DOHH2 (cell line): ENCODE results near the gene ZNF219.

Source experiments
- H3F3A ChIP-seq: fragments of 200-600 bp; sonication (generic), shearing (Covaris generic); 2 replicates; pipeline ENCODE4 v1.6.0; 2016; ENCODE audit warnings: antibody characterized with exemption, mild to moderate bottlenecking; ENCODE audit not compliant: control insufficient read depth, insufficient read depth
- H3K27ac ChIP-seq: fragments of 200-600 bp; sonication (generic); 2 replicates; pipeline ENCODE4 v1.5.1; 2014; ENCODE audit warnings: low read depth, mild to moderate bottlenecking, low read length, moderate library complexity
- H3K27me3 ChIP-seq: fragments of 200-600 bp; sonication (generic); 2 replicates; pipeline ENCODE4 v1.6.1; 2014; ENCODE audit warnings: mild to moderate bottlenecking, low read length, mixed read lengths; ENCODE audit not compliant: control insufficient read depth
- H3K36me3 ChIP-seq: fragments of 200-600 bp; sonication (generic); 2 replicates; pipeline ENCODE4 v1.6.1; 2014; ENCODE audit warnings: mild to moderate bottlenecking, low read length, moderate library complexity, mixed read lengths; ENCODE audit not compliant: control insufficient read depth
- H3K4me1 ChIP-seq: fragments of 200-600 bp; sonication (generic); 2 replicates; pipeline ENCODE4 v1.6.1; 2014; ENCODE audit warnings: mild to moderate bottlenecking, low read length, mixed read lengths; ENCODE audit not compliant: control insufficient read depth
- H3K4me2 ChIP-seq: fragments of 200-600 bp; sonication (generic); 2 replicates; pipeline ENCODE4 v1.6.0; 2014; ENCODE audit warnings: mild to moderate bottlenecking, low read length, moderate library complexity
- H3K4me3 ChIP-seq: fragments of 200-600 bp; sonication (generic); 2 replicates; pipeline ENCODE4 v1.5.1; 2014; ENCODE audit warnings: mild to moderate bottlenecking, low read length, mixed read lengths
- H3K79me2 ChIP-seq: fragments of 200-600 bp; sonication (generic); 2 replicates; pipeline ENCODE4 v1.6.1; 2014; ENCODE audit warnings: mild to moderate bottlenecking, low read length, mixed read lengths; ENCODE audit not compliant: control insufficient read depth
- H3K9me2 ChIP-seq: fragments of 200-600 bp; sonication (generic); replicated peaks from 2 replicates; pipeline ENCODE4 v1.6.1; 2014; ENCODE audit warnings: mild to moderate bottlenecking, low read length, mixed read lengths; ENCODE audit not compliant: control insufficient read depth
- H3K9me3 ChIP-seq: fragments of 200-600 bp; sonication (generic); 2 replicates; pipeline ENCODE4 v1.6.1; 2014; ENCODE audit warnings: antibody characterized with exemption, low read length, mixed read lengths; ENCODE audit not compliant: control insufficient read depth, insufficient read depth
- H4K20me1 ChIP-seq: fragments of 200-600 bp; sonication (generic); 2 replicates; pipeline ENCODE4 v1.6.0; 2014; ENCODE audit warnings: low read depth, mild to moderate bottlenecking, antibody characterized with exemption, low read length, moderate library complexity; ENCODE audit not compliant: control insufficient read depth, insufficient read depth
- EZH2phosphoT487 ChIP-seq: fragments of 200-600 bp; sonication (generic); IDR thresholded peaks from 2 replicates; pipeline ENCODE4 v1.6.1; 2017; ENCODE audit warnings: borderline replicate concordance, mild to moderate bottlenecking, antibody characterized with exemption, low read length, moderate library complexity, mixed read lengths
- TF ChIP-seq, protein P1 (sequence below): fragments of 200-600 bp; sonication (generic); IDR thresholded peaks from one replicate; pipeline ENCODE4 v1.5.1; 2014; ENCODE audit warnings: antibody characterized with exemption, mild to moderate bottlenecking, low read depth, low read length; ENCODE audit not compliant: poor library complexity, severe bottlenecking

The ZNF219 gene

DNA sequence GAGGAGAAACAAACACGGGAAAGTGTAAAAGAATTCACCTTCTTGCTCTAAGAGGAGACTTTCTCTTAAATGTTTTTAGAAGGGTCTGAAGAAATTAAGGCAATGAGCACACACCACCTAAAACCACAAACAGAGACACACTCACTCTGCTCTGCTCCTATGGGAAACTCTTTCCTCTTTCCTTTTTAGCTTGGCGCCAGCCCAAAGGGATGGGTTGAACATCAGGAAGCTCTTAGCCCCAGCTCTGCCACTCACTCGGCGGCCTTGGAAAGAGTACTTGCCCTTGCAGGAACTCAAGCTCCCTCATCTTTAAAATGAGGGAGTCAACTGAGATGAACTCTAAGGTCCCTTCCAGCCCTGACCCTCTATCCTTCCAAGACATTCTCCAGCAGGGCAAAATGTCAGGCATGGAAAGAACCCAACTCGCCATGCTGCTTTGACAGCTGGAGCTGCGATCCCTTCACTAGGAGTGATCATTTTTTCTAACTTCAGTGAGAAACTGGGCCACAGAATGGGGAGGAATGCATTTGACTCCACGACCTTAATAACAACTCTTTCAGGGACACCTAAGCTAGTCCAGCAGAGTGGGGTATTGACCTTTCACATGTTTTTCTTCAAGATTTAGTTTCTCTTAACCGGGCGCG, 41.8 kb downstream of the ZNF219 start:
- Histone ChIP-seq H3K9me2 (no peaks in the 10 kb centered on the region), H4K20me1 (no peaks in the 10 kb centered on the region), H3K4me3 (no peak overlapping the region), H3K79me2 (no peaks in the 10 kb centered on the region), H3K4me1 (no peaks in the 10 kb centered on the region), H3K27me3 (peaks cover 27% of the 10 kb centered on the region), H3K9me3 (no peaks in the 10 kb centered on the region), H3K36me3 (no peaks in the 10 kb centered on the region), H3K27ac (no peak overlapping the region), H3F3A (no peaks in the 10 kb centered on the region), H3K4me2 (no peak overlapping the region)
- TF ChIP-seq, protein P1, sequence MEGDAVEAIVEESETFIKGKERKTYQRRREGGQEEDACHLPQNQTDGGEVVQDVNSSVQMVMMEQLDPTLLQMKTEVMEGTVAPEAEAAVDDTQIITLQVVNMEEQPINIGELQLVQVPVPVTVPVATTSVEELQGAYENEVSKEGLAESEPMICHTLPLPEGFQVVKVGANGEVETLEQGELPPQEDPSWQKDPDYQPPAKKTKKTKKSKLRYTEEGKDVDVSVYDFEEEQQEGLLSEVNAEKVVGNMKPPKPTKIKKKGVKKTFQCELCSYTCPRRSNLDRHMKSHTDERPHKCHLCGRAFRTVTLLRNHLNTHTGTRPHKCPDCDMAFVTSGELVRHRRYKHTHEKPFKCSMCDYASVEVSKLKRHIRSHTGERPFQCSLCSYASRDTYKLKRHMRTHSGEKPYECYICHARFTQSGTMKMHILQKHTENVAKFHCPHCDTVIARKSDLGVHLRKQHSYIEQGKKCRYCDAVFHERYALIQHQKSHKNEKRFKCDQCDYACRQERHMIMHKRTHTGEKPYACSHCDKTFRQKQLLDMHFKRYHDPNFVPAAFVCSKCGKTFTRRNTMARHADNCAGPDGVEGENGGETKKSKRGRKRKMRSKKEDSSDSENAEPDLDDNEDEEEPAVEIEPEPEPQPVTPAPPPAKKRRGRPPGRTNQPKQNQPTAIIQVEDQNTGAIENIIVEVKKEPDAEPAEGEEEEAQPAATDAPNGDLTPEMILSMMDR, result no peak
- TF ChIP-seq EZH2phosphoT487, result no peak

DNA sequence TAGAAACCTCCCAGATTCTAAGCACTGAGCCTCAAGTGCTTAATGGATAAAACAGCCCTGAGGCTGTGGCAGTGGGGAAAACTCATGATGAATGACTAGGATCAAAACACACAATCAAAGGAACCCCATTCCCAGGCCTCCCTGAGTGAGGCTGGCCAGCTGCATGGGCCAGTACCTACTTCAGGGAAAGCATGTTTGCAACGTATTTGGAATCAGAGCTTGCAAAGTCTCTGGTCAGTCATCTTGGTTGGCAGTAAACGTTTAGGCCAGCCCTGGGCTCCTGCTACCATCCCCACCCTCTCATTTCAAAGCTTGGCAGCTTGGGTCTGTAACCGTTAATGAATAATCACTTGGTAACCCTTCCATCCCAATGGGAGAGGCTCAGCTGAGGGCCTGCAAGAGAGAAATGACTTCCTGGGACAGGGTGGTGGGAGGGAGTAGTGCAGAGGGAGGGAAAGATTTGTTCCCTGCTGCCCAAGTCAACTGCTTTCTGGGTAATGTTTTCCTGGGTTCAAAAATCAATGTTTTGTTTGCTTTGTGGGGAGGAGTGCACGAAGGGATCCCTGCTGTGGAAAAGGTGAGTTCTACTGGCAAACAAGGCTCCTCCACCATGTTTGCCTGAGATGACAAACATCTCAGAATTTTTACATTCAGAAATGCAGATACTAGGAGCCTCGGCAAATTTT, 42.9 kb downstream of the ZNF219 start:
- Histone ChIP-seq H3K4me3 (no peak overlapping the region), H3K27ac (no peak overlapping the region), H3K79me2 (no peaks in the 10 kb centered on the region), H3K36me3 (no peaks in the 10 kb centered on the region), H4K20me1 (no peaks in the 10 kb centered on the region), H3F3A (no peaks in the 10 kb centered on the region), H3K4me2 (no peak overlapping the region), H3K9me2 (no peaks in the 10 kb centered on the region), H3K4me1 (no peaks in the 10 kb centered on the region), H3K27me3 (peaks cover 17% of the 10 kb centered on the region), H3K9me3 (no peaks in the 10 kb centered on the region)
- no peak for TF ChIP-seq EZH2phosphoT487
- TF ChIP-seq, protein P1, result no peak

DNA sequence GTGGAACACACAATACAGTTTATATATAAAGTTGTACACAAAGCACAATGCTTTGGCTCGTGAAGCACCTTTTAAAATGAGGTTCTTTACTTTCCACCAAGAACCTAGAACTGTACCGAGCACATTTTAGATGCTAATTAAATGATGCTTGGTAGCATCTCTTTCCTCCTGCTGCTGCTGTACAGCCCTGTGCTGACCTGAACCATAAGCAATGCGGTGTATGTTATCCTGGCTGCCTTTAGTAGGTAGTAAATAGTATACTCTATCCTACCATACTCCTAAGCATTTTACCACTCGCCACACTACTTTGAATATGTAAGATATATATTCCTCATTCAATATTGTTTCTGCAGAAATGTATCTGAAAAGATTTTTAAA, 43.7 kb downstream of the ZNF219 start:
- Histone ChIP-seq H3K9me2 (no peaks in the 10 kb centered on the region), H3K4me1 (no peaks in the 10 kb centered on the region), H3K4me3 (no peak overlapping the region), H3K36me3 (no peaks in the 10 kb centered on the region), H3K27ac (no peak overlapping the region), H3K27me3 (peaks cover 15% of the 10 kb centered on the region; the same call in 1 of the 2 replicates), H3K79me2 (no peaks in the 10 kb centered on the region), H3F3A (no peaks in the 10 kb centered on the region), H4K20me1 (no peaks in the 10 kb centered on the region), H3K9me3 (no peaks in the 10 kb centered on the region), H3K4me2 (no peak overlapping the region)
- TF ChIP-seq EZH2phosphoT487, result no peak
- TF ChIP-seq, protein P1, result no peak
